K562 (cell line): Measurements from ENCODE around the gene BRME1. TPM values are rescaled to one million over a fixed set of nuclear protein-coding genes. Genes with fewer than 3 reads are reported as not detected.

Experiments
- BHLHE40 ChIP-seq: IDR thresholded peaks from 2 replicates; pipeline ENCODE4 v1.6.1; 2011; ENCODE audit warnings: low read length, improper control_type of control experiment
- HDAC6 ChIP-seq: IDR thresholded peaks from 2 replicates; pipeline ENCODE4 v1.6.1; 2012; ENCODE audit warnings: low read depth, mild to moderate bottlenecking, control low read depth, inconsistent platforms, low read length, moderate library complexity
- HMGN3 ChIP-seq: IDR thresholded peaks from 2 replicates; pipeline ENCODE4 v1.6.1; 2011; ENCODE audit warnings: borderline replicate concordance, low read depth, mild to moderate bottlenecking, mixed read lengths, low read length; ENCODE audit not compliant: insufficient read length; ENCODE audit errors: extremely low read depth
- PHB ChIP-seq: fragments of 250-450 bp; sonication (Bioruptor Pico); IDR thresholded peaks from 2 replicates; pipeline ENCODE4 v1.5.0; 2021
- POLR3G ChIP-seq: IDR thresholded peaks from 2 replicates; pipeline ENCODE4 v1.6.1; 2011; ENCODE audit not compliant: insufficient read length, insufficient replicate concordance; ENCODE audit errors: extremely low read depth
- ZBTB7A ChIP-seq: IDR thresholded peaks from 2 replicates; pipeline ENCODE4 v1.6.1; 2011; ENCODE audit warnings: low read depth, mild to moderate bottlenecking, low read length, moderate library complexity, borderline replicate concordance; ENCODE audit not compliant: control insufficient read depth
- ZNF644 ChIP-seq: fragments of 200-800 bp; sonication (Bioruptor generic); IDR thresholded peaks from 2 replicates; pipeline ENCODE4 v1.6.1; 2016; ENCODE audit warnings: low read depth, missing genetic modification characterization, missing compliant biosample characterization
- polyA plus RNA-seq, 8 experiments: library from polyadenylated mRNA; depleted of rRNA in 4 of 8; stranded (reverse) in 5 of 8; unstranded in 3 of 8; fragments of >200 nt; fragmentation: Nextera tagmentation in 2 of 8; fragmentation: Illumina TruSeq in 1 of 8; extraction: Ambion mirVana in 2 of 8; extraction: Trizol in 1 of 8; gene quantifications; 2 replicates each; pipeline versions ENCODE4 v1.2.1 to v1.2.3, GENCODE V29; 2011 to 2014; ENCODE audit warnings: inconsistent platforms in 1 of 8, missing spikeins in 1 of 8
- total RNA-seq, 7 experiments: library from RNA; depleted of rRNA in 6 of 7; stranded (reverse); fragments of >200 nt in 6 of 7; fragmentation: Illumina TruSeq in 2 of 7; extraction: Trizol in 2 of 7; gene quantifications; 2 replicates each; pipeline versions ENCODE4 v1.2.1 to v1.2.3, GENCODE V29; 2011 to 2021; ENCODE audit warnings: low replicate concordance in 1 of 7
- TF ChIP-seq, protein P1 (sequence below), 2 experiments: fragments of 450-650 bp; formaldehyde crosslinking in 1 of 2; IDR thresholded peaks; 2 replicates each; pipeline versions ENCODE4 v1.4.0 to v1.6.1; 2014 to 2020; ENCODE audit warnings: mild to moderate bottlenecking in 2 of 2, borderline replicate concordance in 1 of 2, low read depth in 1 of 2
- TF ChIP-seq, protein P2 (sequence below): sonication (generic); formaldehyde crosslinking; IDR thresholded peaks from 2 replicates; pipeline ENCODE4 v1.8.1; 2023; ENCODE audit warnings: mild to moderate bottlenecking, missing genetic modification reagents
- TF ChIP-seq, protein P3 (sequence below): fragments of 450-650 bp; IDR thresholded peaks from 2 replicates; pipeline ENCODE4 v1.6.1; 2018; ENCODE audit not compliant: partially characterized antibody

The BRME1 gene
- total and polyA plus RNA-seq, 9 of the 15 experiments (the other 6 are each of a cell fraction or from before 2014, with no cell fraction given), result 0.75 to 6.1 (median 3.6) TPM

DNA sequence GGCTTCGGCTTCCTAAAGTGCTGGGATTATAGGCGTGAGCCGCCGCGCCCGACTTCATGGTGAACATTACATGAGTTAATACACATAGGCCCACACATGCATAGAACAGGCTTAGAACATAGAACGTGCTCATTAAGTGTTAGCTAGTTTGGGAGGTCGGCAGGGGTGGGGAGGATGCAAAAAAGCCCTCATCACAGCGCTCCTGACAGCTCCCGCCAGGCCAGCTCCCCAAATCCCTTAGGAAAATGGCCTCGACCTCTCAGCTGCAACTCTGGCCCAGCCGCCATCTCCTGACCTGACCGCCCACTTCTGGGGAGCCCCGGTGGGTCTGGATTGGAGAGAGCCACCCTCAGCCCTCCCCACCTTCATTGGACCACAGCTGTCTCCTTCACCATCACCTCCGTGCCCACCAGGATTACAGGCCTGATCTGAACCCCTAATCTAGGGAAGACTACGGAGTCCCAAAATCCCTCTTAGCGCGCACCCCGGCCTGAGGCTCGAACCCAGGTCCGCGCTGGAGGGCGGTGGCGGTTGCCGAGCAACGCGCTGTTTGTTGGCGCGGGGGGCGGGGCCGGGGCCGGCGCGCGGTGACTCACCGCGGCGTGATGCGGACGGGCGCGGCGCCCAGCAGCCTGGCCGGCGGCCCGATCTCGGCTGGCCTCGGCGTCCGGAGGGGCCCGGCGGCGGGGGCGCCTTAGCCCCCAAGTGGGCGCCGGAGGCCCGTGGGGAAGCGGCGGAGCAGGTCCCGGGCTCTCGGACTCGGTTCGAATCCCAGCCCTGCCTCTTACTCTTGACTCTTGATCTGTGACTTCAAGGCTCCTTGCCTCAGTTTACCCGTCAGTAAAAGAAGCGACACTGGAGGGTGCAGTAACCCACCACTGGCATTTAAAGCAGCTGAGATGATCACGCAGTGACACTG lies 55.7 kb downstream of the BRME1 start (continued):
- TF ChIP-seq, protein P1, sequence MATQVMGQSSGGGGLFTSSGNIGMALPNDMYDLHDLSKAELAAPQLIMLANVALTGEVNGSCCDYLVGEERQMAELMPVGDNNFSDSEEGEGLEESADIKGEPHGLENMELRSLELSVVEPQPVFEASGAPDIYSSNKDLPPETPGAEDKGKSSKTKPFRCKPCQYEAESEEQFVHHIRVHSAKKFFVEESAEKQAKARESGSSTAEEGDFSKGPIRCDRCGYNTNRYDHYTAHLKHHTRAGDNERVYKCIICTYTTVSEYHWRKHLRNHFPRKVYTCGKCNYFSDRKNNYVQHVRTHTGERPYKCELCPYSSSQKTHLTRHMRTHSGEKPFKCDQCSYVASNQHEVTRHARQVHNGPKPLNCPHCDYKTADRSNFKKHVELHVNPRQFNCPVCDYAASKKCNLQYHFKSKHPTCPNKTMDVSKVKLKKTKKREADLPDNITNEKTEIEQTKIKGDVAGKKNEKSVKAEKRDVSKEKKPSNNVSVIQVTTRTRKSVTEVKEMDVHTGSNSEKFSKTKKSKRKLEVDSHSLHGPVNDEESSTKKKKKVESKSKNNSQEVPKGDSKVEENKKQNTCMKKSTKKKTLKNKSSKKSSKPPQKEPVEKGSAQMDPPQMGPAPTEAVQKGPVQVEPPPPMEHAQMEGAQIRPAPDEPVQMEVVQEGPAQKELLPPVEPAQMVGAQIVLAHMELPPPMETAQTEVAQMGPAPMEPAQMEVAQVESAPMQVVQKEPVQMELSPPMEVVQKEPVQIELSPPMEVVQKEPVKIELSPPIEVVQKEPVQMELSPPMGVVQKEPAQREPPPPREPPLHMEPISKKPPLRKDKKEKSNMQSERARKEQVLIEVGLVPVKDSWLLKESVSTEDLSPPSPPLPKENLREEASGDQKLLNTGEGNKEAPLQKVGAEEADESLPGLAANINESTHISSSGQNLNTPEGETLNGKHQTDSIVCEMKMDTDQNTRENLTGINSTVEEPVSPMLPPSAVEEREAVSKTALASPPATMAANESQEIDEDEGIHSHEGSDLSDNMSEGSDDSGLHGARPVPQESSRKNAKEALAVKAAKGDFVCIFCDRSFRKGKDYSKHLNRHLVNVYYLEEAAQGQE (IDR thresholded peaks at IDR 0.05; ENCODE audit: borderline replicate concordance), result peak; percentile 28
- TF ChIP-seq, protein P1 (CRISPR knock-in tag; IDR thresholded peaks at IDR 0.05; ENCODE audit: low read depth), result peak; percentile 58; the same call in 1 of the 2 replicates
- TF ChIP-seq BHLHE40, result peak; percentile 40; the same call in 1 of the 2 replicates
- TF ChIP-seq HDAC6, result no peak
- peak; percentile 65; the same call in 1 of the 2 replicates for TF ChIP-seq ZNF644 (tag)
- TF ChIP-seq POLR3G, result no peak
- TF ChIP-seq HMGN3, result peak; percentile 97
- peak; percentile 98 for TF ChIP-seq ZBTB7A
- TF ChIP-seq PHB (CRISPR knock-in tag), result 0 out of 2 replicates have a peak, but pooled peaks have one; percentile 77
- TF ChIP-seq, protein P2, sequence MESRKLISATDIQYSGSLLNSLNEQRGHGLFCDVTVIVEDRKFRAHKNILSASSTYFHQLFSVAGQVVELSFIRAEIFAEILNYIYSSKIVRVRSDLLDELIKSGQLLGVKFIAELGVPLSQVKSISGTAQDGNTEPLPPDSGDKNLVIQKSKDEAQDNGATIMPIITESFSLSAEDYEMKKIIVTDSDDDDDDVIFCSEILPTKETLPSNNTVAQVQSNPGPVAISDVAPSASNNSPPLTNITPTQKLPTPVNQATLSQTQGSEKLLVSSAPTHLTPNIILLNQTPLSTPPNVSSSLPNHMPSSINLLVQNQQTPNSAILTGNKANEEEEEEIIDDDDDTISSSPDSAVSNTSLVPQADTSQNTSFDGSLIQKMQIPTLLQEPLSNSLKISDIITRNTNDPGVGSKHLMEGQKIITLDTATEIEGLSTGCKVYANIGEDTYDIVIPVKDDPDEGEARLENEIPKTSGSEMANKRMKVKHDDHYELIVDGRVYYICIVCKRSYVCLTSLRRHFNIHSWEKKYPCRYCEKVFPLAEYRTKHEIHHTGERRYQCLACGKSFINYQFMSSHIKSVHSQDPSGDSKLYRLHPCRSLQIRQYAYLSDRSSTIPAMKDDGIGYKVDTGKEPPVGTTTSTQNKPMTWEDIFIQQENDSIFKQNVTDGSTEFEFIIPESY (CRISPR knock-in tag), result peak; percentile 93
- TF ChIP-seq, protein P3, sequence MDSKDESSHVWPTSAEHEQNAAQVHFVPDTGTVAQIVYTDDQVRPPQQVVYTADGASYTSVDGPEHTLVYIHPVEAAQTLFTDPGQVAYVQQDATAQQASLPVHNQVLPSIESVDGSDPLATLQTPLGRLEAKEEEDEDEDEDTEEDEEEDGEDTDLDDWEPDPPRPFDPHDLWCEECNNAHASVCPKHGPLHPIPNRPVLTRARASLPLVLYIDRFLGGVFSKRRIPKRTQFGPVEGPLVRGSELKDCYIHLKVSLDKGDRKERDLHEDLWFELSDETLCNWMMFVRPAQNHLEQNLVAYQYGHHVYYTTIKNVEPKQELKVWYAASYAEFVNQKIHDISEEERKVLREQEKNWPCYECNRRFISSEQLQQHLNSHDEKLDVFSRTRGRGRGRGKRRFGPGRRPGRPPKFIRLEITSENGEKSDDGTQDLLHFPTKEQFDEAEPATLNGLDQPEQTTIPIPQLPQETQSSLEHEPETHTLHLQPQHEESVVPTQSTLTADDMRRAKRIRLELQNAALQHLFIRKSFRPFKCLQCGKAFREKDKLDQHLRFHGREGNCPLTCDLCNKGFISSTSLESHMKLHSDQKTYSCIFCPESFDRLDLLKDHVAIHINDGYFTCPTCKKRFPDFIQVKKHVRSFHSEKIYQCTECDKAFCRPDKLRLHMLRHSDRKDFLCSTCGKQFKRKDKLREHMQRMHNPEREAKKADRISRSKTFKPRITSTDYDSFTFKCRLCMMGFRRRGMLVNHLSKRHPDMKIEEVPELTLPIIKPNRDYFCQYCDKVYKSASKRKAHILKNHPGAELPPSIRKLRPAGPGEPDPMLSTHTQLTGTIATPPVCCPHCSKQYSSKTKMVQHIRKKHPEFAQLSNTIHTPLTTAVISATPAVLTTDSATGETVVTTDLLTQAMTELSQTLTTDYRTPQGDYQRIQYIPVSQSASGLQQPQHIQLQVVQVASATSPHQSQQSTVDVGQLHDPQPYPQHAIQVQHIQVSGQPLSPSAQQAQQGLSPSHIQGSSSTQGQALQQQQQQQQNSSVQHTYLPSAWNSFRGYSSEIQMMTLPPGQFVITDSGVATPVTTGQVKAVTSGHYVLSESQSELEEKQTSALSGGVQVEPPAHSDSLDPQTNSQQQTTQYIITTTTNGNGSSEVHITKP, result peak; percentile 35
